DMS 273 treated with DMSO at 0.1 percent for 48 hours (cell line): Measurements from ENCODE around the gene MAST4.

Experiments used
- DNase-seq: peaks from one replicate; lab custom pipeline; 2025; lab: John Stamatoyannopoulos, UW

The MAST4 gene

GRCh38 chr5:67214036-67214435 lies 617.8 kb downstream of the MAST4 start:
- no peak for DNase-seq

GRCh38 chr5:67214707-67215447 lies 618.7 kb downstream of the MAST4 start:
- DNase-seq, result no peak

- no peak for DNase-seq
Observed at GRCh38 chr5:67215519-67216471, 619.6 kb downstream of the MAST4 start.

GRCh38 chr5:67216564-67216963 lies 620.4 kb downstream of the MAST4 start:
- no peak for DNase-seq
